ENCODE measurements around the gene GNG7.

DNA sequence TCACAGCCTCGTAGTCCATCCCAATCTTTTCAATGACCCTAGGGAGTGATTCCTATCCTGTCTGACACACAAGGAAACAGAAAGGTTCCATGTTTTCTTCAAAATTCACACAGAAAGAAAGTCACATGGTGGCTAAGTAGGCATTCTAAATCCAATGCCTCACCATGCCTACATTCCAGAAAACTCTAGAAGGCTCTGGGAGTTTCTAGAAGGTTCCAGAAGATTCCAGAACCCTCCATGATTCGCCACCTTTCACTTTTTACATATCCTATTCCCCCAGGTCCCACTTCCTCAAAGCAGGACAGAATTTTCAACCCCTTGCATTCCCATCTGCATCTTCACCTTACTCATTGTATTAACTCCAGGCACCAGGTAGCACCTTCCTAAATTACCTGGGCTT is 23.1 kb downstream of the GNG7 start:
- TF ChIP-seq CTCF (conservative IDR thresholded peaks at IDR 0.05; ENCODE audit: low read length) (no peak), EZH2phosphoT487 (IDR thresholded peaks at IDR 0.05; ENCODE audit: borderline replicate concordance) (no peak)
